ENCODE results near the gene ADNP.

ADNP gene

GRCh38 chr20:50932016-50932485 is 814 bp upstream of the ADNP start:
- DNase-seq, result no peak

DNA sequence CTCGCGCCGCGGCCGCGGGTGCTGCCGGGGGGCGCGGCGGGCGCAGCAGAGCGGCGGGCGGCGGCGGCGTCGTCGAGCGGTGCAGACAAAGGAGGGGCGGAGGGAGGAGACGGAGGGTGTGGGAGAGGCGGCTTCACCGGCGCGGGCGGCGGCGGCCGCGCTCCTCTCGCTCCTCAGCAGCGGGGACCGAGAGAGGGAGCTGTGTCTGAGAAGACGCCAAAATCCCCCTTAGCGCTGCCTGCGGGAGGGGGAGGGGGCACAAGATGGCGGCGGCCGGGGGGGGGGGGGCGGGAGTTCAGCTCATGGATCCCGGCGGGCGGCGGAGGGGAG is 296 bp downstream of the ADNP start:
- no peak for DNase-seq

GRCh38 chr20:50930139-50930975 is 880 bp downstream of the ADNP start:
- DNase-seq, result no peak

DNA sequence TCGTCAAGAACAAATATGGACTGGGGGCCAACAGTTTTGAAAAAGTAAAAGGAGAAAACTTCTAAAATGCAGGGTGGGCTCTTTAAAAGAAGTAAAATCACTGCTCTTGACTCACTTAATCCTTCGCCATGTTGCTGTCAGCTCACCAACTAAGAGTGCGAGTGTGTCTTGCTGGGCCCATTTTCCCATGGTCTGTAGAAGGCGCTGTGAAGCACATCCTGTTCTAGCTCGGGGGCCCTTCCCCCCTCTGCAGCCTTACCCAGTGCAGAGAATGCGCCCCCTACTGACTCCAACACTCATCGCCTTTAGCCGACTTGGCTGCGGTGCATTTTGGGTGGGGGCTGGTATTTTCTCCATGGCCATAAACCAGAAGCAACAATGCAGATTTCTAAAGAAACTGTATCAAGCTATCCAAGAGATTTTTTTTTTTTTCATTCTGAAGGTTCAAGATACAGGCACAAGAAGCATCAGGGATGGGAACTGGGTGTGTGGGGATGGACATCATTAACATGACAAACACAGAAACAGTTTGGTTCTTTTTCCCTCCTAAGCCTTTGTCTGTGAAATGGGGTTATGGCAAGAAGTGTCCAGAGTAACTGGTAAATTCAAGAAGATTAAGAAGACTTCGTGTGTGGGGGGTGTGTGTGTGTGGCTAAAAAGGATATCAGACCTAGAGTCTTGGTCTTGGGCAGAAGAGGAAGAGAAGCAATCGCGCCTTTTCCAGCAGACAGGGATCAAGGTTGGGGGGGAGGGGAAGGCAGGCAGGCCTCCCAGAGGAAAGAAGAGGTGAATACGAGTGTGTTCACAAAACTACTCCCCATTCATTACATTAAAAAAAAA is 1.7 kb downstream of the ADNP start:
- peak; percentile 96 for DNase-seq

GRCh38 chr20:50928469-50928868 is 2.8 kb downstream of the ADNP start:
- no peak for DNase-seq

- DNase-seq, result no peak
These were observed 4.7 kb downstream of the ADNP start for GRCh38 chr20:50926530-50926929.

DNA sequence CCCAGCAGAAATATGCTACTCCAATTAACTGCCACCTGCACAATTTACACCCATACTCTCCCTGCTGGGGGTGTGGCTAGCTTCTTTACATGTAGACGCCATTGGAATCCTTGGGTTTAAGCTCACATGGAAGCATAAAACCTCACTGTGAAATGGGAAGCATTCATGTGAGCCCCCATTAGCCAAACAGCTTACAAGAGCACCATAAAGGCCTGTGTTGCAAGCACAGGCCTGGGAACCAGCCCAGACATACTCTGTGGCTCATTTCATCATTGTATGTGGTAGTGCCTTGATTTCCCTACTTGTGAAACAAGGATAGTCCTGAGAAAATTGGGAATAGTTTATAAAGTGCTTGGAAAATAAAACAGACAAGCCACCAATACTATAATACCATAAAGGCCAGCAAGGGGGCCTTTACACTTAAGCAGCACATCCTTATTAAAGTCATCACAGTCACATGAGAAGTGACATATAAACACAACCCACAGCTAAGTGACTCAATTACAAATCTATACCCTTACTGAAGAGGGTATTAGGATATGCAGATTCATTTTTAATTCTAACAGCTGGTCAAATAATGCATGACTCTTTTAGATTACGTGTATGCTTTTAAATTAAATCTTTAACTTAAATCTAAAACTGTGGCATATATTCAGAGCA is 6.8 kb downstream of the ADNP start:
- no peak for DNase-seq

DNA sequence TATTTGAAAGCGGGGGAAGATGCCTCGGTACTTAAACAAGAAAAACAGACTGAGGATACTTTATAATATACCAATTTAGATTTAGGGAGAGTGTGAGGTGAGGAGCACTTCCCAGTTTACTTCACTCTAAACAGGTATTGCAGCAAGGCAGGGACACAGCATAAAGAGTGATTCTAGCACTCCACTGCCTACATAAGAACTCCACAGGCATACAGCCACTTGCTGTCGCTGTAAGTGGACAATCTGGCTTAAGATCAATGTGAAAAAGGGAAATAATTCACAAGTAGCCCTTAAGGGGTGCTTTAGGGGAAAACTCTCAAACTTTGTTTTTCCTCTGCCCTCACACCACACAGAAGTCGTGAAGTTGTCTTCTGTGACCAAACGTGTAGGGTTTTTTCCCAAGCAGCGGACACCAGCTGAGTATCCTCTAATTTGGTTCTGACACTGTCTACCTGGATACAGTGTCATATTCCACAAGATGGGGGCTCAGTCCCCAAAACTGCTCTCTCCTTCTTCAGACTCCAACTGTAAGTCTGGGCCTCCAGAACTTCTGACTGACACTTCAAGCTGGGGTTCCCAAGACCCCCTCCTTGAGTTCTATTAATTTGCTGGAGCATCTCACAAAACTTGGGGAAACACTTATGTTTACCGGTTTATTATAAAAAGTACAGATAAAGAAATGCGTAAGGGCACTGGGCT is 9.3 kb downstream of the ADNP start:
- DNase-seq, result no peak

- no peak for DNase-seq
These were observed 10.2 kb downstream of the ADNP start for GRCh38 chr20:50920997-50921396.

- DNase-seq, result peak; percentile 53
These were observed 11.7 kb downstream of the ADNP start for GRCh38 chr20:50919567-50919966.

- DNase-seq, result peak; percentile 38
These were observed 12.8 kb downstream of the ADNP start for GRCh38 chr20:50918403-50918802.

GRCh38 chr20:50916934-50917333 is 14.3 kb downstream of the ADNP start:
- no peak for DNase-seq

DNA sequence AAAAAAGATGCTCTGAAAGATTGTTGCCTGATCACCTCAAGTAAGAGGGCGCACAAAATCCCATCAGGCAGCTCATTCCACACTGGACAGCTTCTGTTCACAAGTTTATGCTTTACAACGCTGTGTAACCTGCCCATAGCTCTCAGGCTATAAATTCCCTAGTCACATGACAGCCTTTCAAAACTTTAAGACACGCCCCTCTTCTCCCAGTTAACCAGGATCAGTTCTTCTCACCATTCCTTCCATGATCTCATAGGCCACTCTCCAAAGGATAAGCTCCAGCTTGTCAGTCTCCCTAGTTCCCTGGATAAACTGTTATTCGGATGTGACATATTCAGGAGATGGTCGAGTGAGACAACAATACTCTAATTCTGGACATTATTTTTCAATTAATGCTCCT is 15.0 kb downstream of the ADNP start:
- no peak for DNase-seq

GRCh38 chr20:50915424-50915823 is 15.8 kb downstream of the ADNP start:
- peak; percentile 53 for DNase-seq

DNA sequence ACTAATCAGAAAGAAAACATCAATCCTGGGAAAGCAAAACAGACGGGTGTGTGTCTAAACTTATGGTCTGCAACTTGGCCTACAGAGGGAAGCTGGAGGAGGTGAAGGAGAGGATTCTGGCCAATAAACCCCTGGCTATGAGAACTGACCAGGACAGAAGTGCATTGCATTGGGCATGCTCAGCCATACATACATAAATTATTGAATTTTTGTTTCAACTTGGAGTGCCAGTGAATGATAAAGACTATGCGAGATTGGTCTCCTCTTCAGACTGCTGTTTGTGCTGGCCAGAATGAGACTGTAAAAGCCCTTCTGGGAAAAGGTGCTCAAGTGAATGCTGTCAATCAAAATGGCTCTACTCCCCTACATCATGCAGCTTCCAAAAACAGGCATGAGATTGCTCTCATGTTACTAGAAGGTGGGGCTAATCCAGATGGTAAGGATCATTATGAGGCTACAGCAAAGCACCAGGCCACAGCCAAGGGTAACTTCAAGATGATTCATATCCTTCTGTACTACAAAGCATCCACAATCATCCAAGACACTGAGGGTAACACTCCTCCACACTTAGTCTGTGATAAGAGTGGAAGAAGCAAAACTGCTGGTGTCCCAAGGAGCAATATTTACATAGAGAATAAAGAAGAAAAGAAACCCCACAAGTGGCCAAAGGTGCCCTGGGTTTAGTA is 17.4 kb downstream of the ADNP start:
- DNase-seq, result peak; percentile 77

DNA sequence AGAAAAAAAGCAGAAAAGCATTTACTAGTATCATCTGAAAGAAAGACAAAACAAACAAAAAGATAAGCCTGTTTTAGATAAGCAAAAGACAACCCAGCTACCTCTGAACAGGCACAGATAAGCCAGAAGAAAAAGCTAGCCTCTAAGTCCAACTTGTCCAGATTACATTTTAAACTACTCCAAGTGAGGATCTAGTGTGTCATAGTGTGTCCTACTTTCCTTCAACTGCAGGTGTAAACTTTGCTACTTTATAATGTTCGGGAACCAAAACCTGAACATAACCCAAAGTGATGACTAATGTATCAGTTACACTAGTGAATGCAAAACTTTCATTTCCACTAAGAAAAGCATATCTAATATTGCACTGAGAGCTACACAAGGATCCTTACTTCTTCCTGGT is 19.5 kb downstream of the ADNP start:
- no peak for DNase-seq

- DNase-seq, result peak; percentile 90
These were observed 20.2 kb downstream of the ADNP start for GRCh38 chr20:50911030-50911429.

GRCh38 chr20:50909413-50909812 is 21.8 kb downstream of the ADNP start:
- no peak for DNase-seq

DNA sequence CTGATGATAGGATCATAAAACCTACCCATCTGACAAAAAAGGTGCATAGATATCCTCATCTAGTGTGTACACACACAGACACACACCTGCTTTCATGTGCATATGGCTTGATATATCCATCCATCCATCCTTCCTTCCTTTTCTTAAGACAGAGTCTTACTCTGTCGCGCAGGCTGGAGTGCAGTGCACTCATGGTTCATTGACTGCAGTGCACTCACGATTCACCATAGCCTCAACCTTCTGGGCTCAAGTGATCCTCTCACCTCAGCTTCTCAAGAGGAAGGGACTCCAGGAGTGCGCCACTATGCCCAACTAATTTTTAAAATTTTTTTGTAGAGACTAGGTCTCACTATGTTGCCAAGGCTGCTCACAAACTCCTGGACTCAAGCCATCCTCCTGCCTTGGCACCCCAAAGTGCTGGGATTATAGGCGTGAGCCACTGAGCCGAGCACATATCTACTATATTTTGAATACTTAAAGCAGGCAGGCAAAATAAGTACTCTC is 27.1 kb downstream of the ADNP start:
- DNase-seq, result no peak

DNA sequence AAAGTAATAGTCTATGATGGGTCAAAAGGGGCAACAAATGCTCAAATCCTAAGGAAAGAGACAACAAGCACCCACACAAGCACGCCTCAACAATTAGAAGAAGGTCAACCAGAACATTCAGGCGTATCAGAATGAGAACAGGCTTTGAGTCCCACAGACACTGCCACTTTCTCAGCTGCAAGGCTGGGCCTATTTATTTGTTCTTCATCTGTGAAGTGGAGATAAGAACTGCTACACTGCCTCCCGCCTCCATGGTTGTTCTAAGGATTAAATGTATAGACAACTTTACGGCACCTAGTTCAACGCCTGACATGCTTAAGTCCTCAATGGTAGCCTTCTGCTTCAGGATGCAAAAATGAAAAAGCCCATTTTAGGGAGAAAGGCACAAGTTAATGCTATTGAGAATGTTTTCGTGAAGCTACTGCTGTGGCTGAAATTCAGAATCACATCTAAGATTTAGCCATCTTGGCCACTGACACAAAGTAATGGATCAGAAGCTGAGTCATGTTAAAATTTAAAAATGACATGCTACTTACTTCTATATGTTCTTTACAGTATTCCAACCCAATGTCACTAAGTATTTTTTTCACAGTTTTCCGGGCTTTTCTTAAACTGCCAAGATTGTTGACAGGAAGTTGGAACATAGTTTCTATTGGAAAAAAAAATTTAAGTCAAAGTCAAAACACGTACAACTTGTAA is 27.7 kb downstream of the ADNP start:
- DNase-seq, result no peak

- DNase-seq, result no peak
These were observed 29.9 kb downstream of the ADNP start for GRCh38 chr20:50901301-50901700.
